Embryonic facial prominence (tissue), 1 donor: ENCODE measurements around the gene PNPLA1.
"Not testable (repeated sequence)": the region's sequence is repeated elsewhere in the genome, so short reads cannot be mapped to it uniquely, and the experiment has no call there.

ENCODE experiments used
- DNase-seq: peaks from one replicate; pipeline ENCODE4 v3.0.0-alpha.2; 2016; ENCODE audit errors: extremely low spot score

PNPLA1 gene

GRCh38 chr6:36335465-36336207 lies 65.8 kb downstream of the PNPLA1 start:
- no peak for DNase-seq

- no peak for DNase-seq
Measured at GRCh38 chr6:36336208-36336710, 66.4 kb downstream of the PNPLA1 start.

DNA sequence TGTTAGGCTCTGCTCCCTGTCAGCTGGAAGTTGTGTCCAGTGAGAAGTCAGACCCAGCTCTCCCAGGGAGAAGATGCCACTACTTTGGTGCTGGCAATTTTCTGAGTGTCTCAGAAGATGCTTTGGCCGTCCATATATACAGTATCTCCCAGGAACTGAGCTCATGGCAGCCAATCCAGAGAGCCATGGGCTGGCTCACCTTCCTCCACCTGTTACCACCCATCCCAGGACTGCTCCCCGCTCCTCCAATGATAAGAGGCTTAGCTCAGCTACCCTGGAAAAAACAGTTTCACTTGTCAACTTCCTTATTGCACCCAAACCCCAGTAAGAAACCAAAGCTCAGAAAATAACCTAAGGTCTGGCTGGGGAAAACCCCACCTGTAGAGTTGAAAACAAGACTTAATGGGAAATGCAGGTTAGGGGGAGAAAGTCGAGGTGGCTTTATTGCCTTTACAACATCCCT lies 67.0 kb downstream of the PNPLA1 start, which contains the start of gene BNIP5:
BNIP5 (minus strand) TSS at position 110 of the 463 bp plus-strand sequence. CDS start 6,198 bp downstream, outside the sequence.
- DNase-seq = no peak

- no peak for DNase-seq
Measured at GRCh38 chr6:36337814-36338213, 68.0 kb downstream of the PNPLA1 start.

GRCh38 chr6:36338223-36338622 lies 68.4 kb downstream of the PNPLA1 start:
- not testable (repeated sequence) for DNase-seq

DNA sequence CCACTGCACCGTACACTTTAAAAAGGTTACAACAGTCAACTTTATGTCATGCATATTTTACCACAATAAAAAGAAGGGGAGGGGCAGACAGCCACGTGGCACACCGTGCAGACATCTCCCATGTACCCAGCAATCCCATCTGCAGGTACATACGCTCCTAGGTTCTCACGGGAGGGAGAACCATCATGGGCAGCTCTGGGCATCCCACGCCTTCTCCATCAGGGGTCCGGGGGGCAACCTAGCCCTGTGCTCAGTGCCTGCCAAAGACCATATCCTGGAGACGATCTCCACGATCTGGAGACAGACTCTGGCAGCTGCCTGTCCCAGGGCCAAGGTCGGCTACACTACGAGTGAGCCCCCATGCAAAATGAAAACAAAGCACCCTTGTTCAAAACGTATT lies 69.3 kb downstream of the PNPLA1 start:
- no peak for DNase-seq

DNA sequence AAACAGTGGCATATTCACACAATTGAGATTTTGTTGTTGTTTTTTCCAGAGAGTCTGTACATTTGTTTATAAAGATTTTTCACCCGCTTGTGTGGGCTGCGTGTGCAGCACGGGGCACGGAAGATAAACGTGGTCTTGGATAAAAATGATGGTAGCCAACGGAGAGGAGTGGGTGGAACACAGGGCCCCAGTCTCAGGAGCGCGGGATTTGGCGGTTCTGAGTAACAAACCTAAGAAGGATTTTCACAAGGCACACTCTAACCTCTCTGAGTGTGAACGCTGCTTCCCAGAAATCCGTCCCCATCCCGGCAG lies 70.4 kb downstream of the PNPLA1 start:
- DNase-seq = no peak

- DNase-seq = no peak
Measured at GRCh38 chr6:36340618-36341454, 71.0 kb downstream of the PNPLA1 start.

DNA sequence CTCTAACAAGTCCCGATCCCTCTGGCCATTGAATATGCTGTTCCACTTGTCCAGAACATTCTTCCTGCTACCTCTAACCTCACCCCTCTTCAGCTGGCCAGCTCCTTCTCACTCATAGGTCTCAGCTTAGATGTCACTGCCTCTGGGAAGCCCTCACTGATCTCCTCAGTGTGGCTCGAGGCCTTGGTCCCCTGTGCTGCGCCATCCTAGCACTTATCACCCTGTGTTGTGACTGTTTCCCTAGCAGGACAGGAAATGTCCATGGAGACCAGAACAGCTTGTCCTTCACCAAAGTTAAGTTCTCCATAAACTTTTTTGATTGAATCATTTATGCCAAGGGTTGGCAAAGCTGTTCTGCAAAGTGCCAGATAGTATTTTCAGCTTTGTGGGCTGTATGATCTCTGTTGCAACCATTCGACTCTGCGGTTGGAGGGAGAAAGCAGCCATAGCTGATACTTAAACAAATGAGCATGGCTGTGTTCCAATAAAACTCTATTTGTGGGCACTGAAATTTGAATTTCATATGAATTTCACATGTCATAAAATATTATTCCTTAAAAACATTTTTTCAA lies 73.3 kb downstream of the PNPLA1 start:
- no peak for DNase-seq

GRCh38 chr6:36345681-36346466 lies 76.0 kb downstream of the PNPLA1 start:
- no peak for DNase-seq

GRCh38 chr6:36346486-36347273 lies 76.8 kb downstream of the PNPLA1 start:
- no peak for DNase-seq

DNA sequence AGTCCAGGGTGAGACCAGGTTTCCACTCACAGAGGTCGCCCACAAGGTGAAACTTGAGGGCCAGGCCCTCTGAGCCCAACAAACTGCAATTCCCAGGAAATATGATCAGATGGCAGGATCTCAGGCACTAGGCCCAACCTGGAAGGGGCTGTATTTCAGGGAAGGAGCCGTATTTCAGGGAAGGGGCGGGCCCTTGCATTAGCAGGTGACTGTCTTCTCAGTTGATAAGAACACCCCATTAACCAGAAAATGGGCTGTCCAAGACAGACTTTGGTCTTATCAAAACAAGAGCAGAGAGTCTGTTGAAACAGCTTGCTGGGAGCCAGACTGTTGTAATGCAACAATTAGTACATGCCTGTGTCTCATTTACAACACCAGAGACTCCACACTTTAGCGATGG lies 77.8 kb downstream of the PNPLA1 start:
- DNase-seq = no peak

DNA sequence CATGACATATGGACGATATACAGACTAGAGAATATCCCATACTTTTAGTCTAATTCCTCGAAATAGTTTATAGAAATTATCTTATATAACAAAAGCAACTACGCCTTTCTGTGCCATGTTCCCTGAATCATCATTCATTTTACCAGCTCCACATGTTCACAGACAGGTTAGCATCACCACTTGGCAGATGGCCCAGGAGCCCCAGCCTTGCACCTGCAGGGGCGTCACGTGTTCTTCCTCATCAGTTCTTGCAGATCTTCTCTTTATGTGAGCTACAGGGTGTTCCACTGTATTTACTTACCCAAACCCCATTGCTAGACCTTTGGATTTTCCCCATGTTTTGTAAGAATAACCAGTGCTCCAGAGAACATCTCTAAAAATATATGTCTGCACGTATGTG lies 79.4 kb downstream of the PNPLA1 start:
- DNase-seq = no peak

GRCh38 chr6:36350082-36350481 lies 80.2 kb downstream of the PNPLA1 start:
- no peak for DNase-seq

- no peak for DNase-seq
Measured at GRCh38 chr6:36350681-36351571, 81.1 kb downstream of the PNPLA1 start.

GRCh38 chr6:36352477-36353157 lies 82.8 kb downstream of the PNPLA1 start:
- DNase-seq = no peak

DNA sequence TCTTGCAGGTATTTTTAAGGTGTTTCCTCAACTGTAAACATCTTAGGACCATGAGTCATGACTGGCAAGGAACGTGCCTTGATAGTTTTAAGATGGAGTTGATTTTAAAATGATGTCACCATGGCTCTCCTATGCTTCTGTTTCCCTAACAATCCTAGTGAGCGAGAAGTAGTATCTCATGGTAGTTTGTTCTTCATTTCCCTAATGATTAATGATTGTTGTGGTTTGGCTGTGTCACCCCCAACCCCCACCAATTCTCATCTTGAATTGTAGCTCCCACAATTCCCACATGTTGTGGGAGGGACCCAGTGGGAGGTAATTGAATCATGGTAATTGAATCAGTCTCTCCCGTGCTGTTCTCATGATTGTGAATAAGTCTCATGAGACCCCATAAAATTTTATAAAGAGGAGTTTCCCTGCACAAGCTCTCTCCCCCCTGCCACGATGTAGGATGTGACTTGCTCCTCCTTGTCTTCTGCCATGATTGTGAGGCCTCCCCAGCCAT lies 83.6 kb downstream of the PNPLA1 start:
- DNase-seq = no peak

- no peak for DNase-seq
Measured at GRCh38 chr6:36355819-36356218, 86.0 kb downstream of the PNPLA1 start.

GRCh38 chr6:36357872-36358225 lies 88.0 kb downstream of the PNPLA1 start:
- no peak for DNase-seq
